K562 (cell line): ENCODE results near the gene KAT5. TPM values are rescaled to one million over a fixed set of nuclear protein-coding genes. Genes with fewer than 3 reads are reported as not detected.
A peak's percentile ranks its signal among the peaks of the same experiment; 100 is the strongest.

Experiments
- BHLHE40 ChIP-seq: IDR thresholded peaks from 2 replicates; pipeline ENCODE4 v1.6.1; 2011; ENCODE audit warnings: low read length, improper control_type of control experiment
- C11orf30 ChIP-seq: fragments of 450-650 bp; IDR thresholded peaks from 2 replicates; pipeline ENCODE4 v1.6.1; 2016; ENCODE audit warnings: low read depth, mild to moderate bottlenecking
- CREB5 ChIP-seq: fragments of 250-450 bp; sonication (Bioruptor Pico); IDR thresholded peaks from 2 replicates; pipeline ENCODE4 v1.5.0; 2020; ENCODE audit warnings: mild to moderate bottlenecking
- ESRRB ChIP-seq: fragments of 250-450 bp; sonication (Bioruptor Pico); IDR thresholded peaks from 2 replicates; pipeline ENCODE4 v1.5.0; 2020; ENCODE audit warnings: mild to moderate bottlenecking, moderate library complexity, borderline replicate concordance
- ETV6 ChIP-seq, 3 experiments: fragments of 150-350 bp in 1 of 3; sonication (generic) in 1 of 3; formaldehyde crosslinking in 1 of 3; IDR thresholded peaks; 2 replicates each; pipeline versions ENCODE4 v1.6.1 to v1.8.0; 2014 to 2022; ENCODE audit warnings: borderline replicate concordance in 2 of 3, low read depth in 2 of 3, antibody characterized with exemption in 1 of 3, low read length in 1 of 3, mild to moderate bottlenecking in 1 of 3, missing genetic modification reagents in 1 of 3
- FOSL1 ChIP-seq: fragments of 200-800 bp; sonication (Bioruptor generic); conservative IDR thresholded peaks from 2 replicates; pipeline ENCODE4 v1.6.1; 2016; ENCODE audit warnings: missing genetic modification characterization, missing compliant biosample characterization
- HOMEZ ChIP-seq: fragments of 250-450 bp; sonication (Bioruptor Pico); IDR thresholded peaks from 2 replicates; pipeline ENCODE4 v1.4.0; 2020; ENCODE audit warnings: mild to moderate bottlenecking, moderate library complexity
- KLF10 ChIP-seq: fragments of 250-450 bp; sonication (Bioruptor Pico); IDR thresholded peaks from 2 replicates; pipeline ENCODE4 v1.6.1; 2021; ENCODE audit warnings: matching md5 sums
- MAFG ChIP-seq: fragments of 450-650 bp; conservative IDR thresholded peaks from 2 replicates; pipeline ENCODE4 v1.6.1; 2016; ENCODE audit warnings: missing genetic modification characterization, missing compliant biosample characterization
- MAX ChIP-seq: sonication (generic); formaldehyde crosslinking; IDR thresholded peaks from 2 replicates; pipeline ENCODE4 v1.9.0; 2022; ENCODE audit warnings: mild to moderate bottlenecking, missing genetic modification reagents
- RBM14 ChIP-seq: fragments of 200-400 bp; formaldehyde crosslinking; IDR thresholded peaks from 2 replicates; pipeline ENCODE4 v1.6.1; 2018; ENCODE audit warnings: low read depth, mild to moderate bottlenecking, low read length, moderate library complexity, borderline replicate concordance; ENCODE audit not compliant: insufficient read depth
- SMARCA4 ChIP-seq: fragments of 450-650 bp; IDR thresholded peaks from 2 replicates; pipeline ENCODE4 v1.6.1; 2016
- TBL1XR1 ChIP-seq, 2 experiments: IDR thresholded peaks; 2 replicates each; pipeline ENCODE4 v1.6.1; 2012; ENCODE audit warnings: improper control_type of control experiment in 2 of 2, low read length in 2 of 2, mild to moderate bottlenecking in 1 of 2
- XRCC3 ChIP-seq: fragments of 450-650 bp; IDR thresholded peaks from 2 replicates; pipeline ENCODE4 v1.6.1; 2017; ENCODE audit warnings: mild to moderate bottlenecking, moderate library complexity
- ZFP36 ChIP-seq: fragments of 150-350 bp; IDR thresholded peaks from 2 replicates; pipeline ENCODE4 v1.6.1; 2018; ENCODE audit warnings: low read length, low read depth; ENCODE audit not compliant: partially characterized antibody
- ZKSCAN3 ChIP-seq: fragments of 250-450 bp; sonication (Bioruptor Pico); IDR thresholded peaks from 2 replicates; pipeline ENCODE4 v1.4.0; 2020
- ZNF212 ChIP-seq: fragments of 450-650 bp; formaldehyde crosslinking; IDR thresholded peaks from 2 replicates; pipeline ENCODE4 v1.4.0; 2020; ENCODE audit warnings: mild to moderate bottlenecking
- ZNF280B ChIP-seq: fragments of 250-450 bp; sonication (Bioruptor Pico); IDR thresholded peaks from 2 replicates; pipeline ENCODE4 v1.5.1; 2021; ENCODE audit warnings: mild to moderate bottlenecking
- ZNF518B ChIP-seq: fragments of 250-450 bp; sonication (Bioruptor Pico); IDR thresholded peaks from 2 replicates; pipeline ENCODE4 v1.5.0; 2021; ENCODE audit warnings: mild to moderate bottlenecking, moderate library complexity
- ZSCAN32 ChIP-seq: fragments of 450-650 bp; formaldehyde crosslinking; IDR thresholded peaks from 2 replicates; pipeline ENCODE4 v1.4.0; 2020; ENCODE audit warnings: mild to moderate bottlenecking, moderate library complexity
- polyA plus RNA-seq, 8 experiments: library from polyadenylated mRNA; depleted of rRNA in 4 of 8; stranded (reverse) in 5 of 8; unstranded in 3 of 8; fragments of >200 nt; fragmentation: Nextera tagmentation in 2 of 8; fragmentation: Illumina TruSeq in 1 of 8; extraction: Ambion mirVana in 2 of 8; extraction: Trizol in 1 of 8; gene quantifications; 2 replicates each; pipeline versions ENCODE4 v1.2.1 to v1.2.3, GENCODE V29; 2011 to 2014; ENCODE audit warnings: inconsistent platforms in 1 of 8, missing spikeins in 1 of 8
- total RNA-seq, 7 experiments: library from RNA; depleted of rRNA in 6 of 7; stranded (reverse); fragments of >200 nt in 6 of 7; fragmentation: Illumina TruSeq in 2 of 7; extraction: Trizol in 2 of 7; gene quantifications; 2 replicates each; pipeline versions ENCODE4 v1.2.1 to v1.2.3, GENCODE V29; 2011 to 2021; ENCODE audit warnings: low replicate concordance in 1 of 7

Gene KAT5
- total and polyA plus RNA-seq, 9 of the 15 experiments (the other 6 are each of a cell fraction or from before 2014, with no cell fraction given), result 3.6 to 76.8 (median 52.7) TPM

GRCh38 chr11:65720211-65720934 lies 8.3 kb downstream of the KAT5 start, which contains the start of gene RNASEH2C (continued):
- TF ChIP-seq ZKSCAN3 (CRISPR knock-in tag) (no peak), MAFG (tag) (no peak), HOMEZ (CRISPR knock-in tag) (no peak), ZNF518B (CRISPR knock-in tag) (no peak), RBM14 (no peak), SMARCA4 (no peak), BHLHE40 (no peak), ZNF212 (no peak), ZFP36 (no peak), CREB5 (CRISPR knock-in tag) (no peak), ETV6 (IDR thresholded peaks at IDR 0.05; ENCODE audit: borderline replicate concordance in 1 of 2, low read depth in 2 of 2, low read length in 1 of 2) (no peak), ETV6 (CRISPR knock-in tag; IDR thresholded peaks at IDR 0.05; ENCODE audit: borderline replicate concordance) (no peak), C11orf30 (peak; percentile 77), FOSL1 (tag) (no peak), MAX (peak; percentile 63), ZNF280B (CRISPR knock-in tag) (no peak), ESRRB (CRISPR knock-in tag) (no peak), ZSCAN32 (no peak), XRCC3 (no peak), KLF10 (CRISPR knock-in tag) (no peak), TBL1XR1 (IDR thresholded peaks at IDR 0.05; ENCODE audit: low read length in 2 of 2) (peak in 1 of 2 experiments; percentile 7; a peak in 1 of 4 replicates)
